ENCODE results near the gene ATP6V1C2. TPM values are rescaled to one million over a fixed set of nuclear protein-coding genes. Genes with fewer than 3 reads are reported as not detected.

ATP6V1C2 gene
- total and polyA plus RNA-seq, 2 donors (not counting 3 experiments of a cell fraction or from before 2014, with no cell fraction given), result 0.03 to 0.13 TPM

DNA sequence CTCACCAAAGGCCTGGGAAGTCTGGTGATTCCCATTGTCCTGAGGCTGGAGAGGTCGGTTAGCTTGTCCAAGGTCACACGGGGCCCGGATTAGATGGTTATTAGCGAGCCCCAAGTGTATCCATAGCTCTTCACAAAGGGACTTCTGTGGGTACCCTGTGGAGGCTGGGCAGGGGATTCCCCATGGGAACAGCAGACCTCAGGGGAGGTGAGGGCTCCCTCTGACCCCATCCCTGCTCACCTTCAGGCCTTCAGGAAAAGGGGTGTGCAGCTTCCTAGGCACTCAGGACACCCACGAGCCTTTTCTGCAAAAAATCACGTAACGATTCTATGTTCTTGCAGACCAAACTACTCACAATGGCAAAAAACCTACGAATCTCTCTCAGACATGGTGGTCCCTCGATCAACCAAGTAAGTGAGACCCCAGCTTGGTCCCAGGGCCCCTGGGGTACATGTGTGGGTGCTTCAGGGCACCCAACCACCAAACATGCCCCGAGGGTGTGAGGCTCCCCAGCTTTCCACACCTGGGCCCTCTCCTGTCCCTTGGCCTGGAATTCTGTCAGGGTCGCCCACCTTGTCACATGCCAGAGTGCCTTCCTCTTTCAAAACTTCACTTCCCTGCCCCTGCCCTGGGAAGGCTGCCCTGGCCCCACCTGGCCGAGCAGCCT, 50.9 kb downstream of the ATP6V1C2 start:
- no peak overlapping the region for H3K9ac ChIP-seq (replicated peaks; ENCODE audit: extremely low read depth, insufficient read depth, low read length)
- DNase-seq (ENCODE audit: low read depth, low spot score), result no peak
- H3K4me2 ChIP-seq (ENCODE audit: insufficient read depth, low read length), result no peak overlapping the region
- H3K79me2 ChIP-seq (ENCODE audit: control insufficient read depth, insufficient read depth, low read length), result no peaks in the 10 kb centered on the region
- TF ChIP-seq, protein P1, sequence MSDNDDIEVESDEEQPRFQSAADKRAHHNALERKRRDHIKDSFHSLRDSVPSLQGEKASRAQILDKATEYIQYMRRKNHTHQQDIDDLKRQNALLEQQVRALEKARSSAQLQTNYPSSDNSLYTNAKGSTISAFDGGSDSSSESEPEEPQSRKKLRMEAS (IDR thresholded peaks at IDR 0.05; ENCODE audit: insufficient read depth, insufficient read length), result no peak
- TF ChIP-seq GATA2 (IDR thresholded peaks at IDR 0.05; ENCODE audit: insufficient read depth, insufficient read length, low read depth, low read length) (no peak), POLR2AphosphoS5 (IDR thresholded peaks at IDR 0.05; ENCODE audit: insufficient read depth, low read depth, low read length) (no peak), EZH2 (IDR thresholded peaks at IDR 0.05; ENCODE audit: borderline replicate concordance, low read depth, low read length, severe bottlenecking) (no peak), MYC (IDR thresholded peaks at IDR 0.05; ENCODE audit: low read depth, low read length) (no peak), JUN (IDR thresholded peaks at IDR 0.05; ENCODE audit: borderline replicate concordance, insufficient read depth, insufficient read length, low read depth) (no peak), POLR2A (IDR thresholded peaks at IDR 0.05; ENCODE audit: low read depth, low read length) (no peak), CTCF (IDR thresholded peaks at IDR 0.05; ENCODE audit: extremely low read depth in 1 of 2, insufficient read depth in 1 of 2, low read depth in 1 of 2, low read length in 2 of 2) (no peak), FOS (IDR thresholded peaks at IDR 0.05; ENCODE audit: borderline replicate concordance, insufficient read depth, low read length) (no peak)
- CTCF ChIA-PET, result no interaction called here
- no peaks in the 10 kb centered on the region for H3K9me3 ChIP-seq (replicated peaks; ENCODE audit: control insufficient read depth, insufficient read depth, low read length)
- H3K27me3 ChIP-seq (ENCODE audit: control insufficient read depth in 2 of 2, insufficient read depth in 2 of 2, low read length in 2 of 2), result no peaks in the 10 kb centered on the region
- intact Hi-C loops (cut with micrococcal nuclease), result no loop called here
- no peaks in the 10 kb centered on the region for H3K36me3 ChIP-seq (ENCODE audit: control insufficient read depth in 2 of 2, extremely low read depth in 1 of 2, insufficient read depth in 2 of 2, low read length in 2 of 2)
- H3K9me1 ChIP-seq (replicated peaks; ENCODE audit: control insufficient read depth, extremely low read depth, insufficient read depth, low read length), result no peaks in the 10 kb centered on the region
- H3K4me3 ChIP-seq (replicated peaks in 1 of 3; ENCODE audit: insufficient read depth in 1 of 3, low read depth in 1 of 3, low read length in 3 of 3), result no peak overlapping the region
- no peak overlapping the region for H2AFZ ChIP-seq (ENCODE audit: low read depth, low read length)
- no peak overlapping the region for H3K27ac ChIP-seq (ENCODE audit: insufficient read depth, low read depth, low read length)
- no TSS peak for BruUV-seq (replicated peaks)
- no peaks in the 10 kb centered on the region for H3K4me1 ChIP-seq (ENCODE audit: control insufficient read depth, extremely low read depth, insufficient read depth, low read length)
- POLR2A ChIA-PET, result no interaction called here
- no peak for FAIRE-seq
- H4K20me1 ChIP-seq (replicated peaks; ENCODE audit: control insufficient read depth, extremely low read depth, insufficient read depth, low read length), result no peaks in the 10 kb centered on the region
- dilution Hi-C loops (cut with MboI; ENCODE audit: extremely low pct_ligation_motif_present, low sequenced_read_pairs), result no loop called here

All from endothelial cell of umbilical vein (primary cell).